Small intestine (tissue), 7 donors: Measurements from ENCODE around the gene ARID1A. TPM values are rescaled to one million over a fixed set of nuclear protein-coding genes. Genes with fewer than 3 reads are reported as not detected.

Experiments
- DNase-seq, 2 donors: peaks; one replicate each; pipeline versions ENCODE4 v3.0.0 to v3.0.0-alpha.2; 2013
- FAIRE-seq: peaks from 2 replicates; lab custom pipeline; 2012; peaks lifted over from hg19 to GRCh38; lab: Jason Lieb, UNC
- H3K27ac ChIP-seq, 3 donors: one replicate each; pipeline ENCODE4 v1.5.1; 2013; ENCODE audit warnings: low read length in 2 of 3, mild to moderate bottlenecking in 2 of 3, control low read depth in 1 of 3, inconsistent platforms in 1 of 3, low read depth in 1 of 3, moderate library complexity in 1 of 3
- H3K27me3 ChIP-seq, 3 donors: one replicate each; pipeline ENCODE4 v1.6.1; 2013; ENCODE audit warnings: low read length in 3 of 3, inconsistent platforms in 1 of 3; ENCODE audit not compliant: control insufficient read depth in 3 of 3, insufficient read depth in 3 of 3
- H3K36me3 ChIP-seq, 3 donors: one replicate each; pipeline ENCODE4 v1.6.1; 2013; ENCODE audit warnings: low read length in 3 of 3, inconsistent platforms in 1 of 3, low read depth in 1 of 3, mild to moderate bottlenecking in 1 of 3, moderate library complexity in 1 of 3; ENCODE audit not compliant: control insufficient read depth in 3 of 3, insufficient read depth in 2 of 3
- H3K4me1 ChIP-seq, 3 donors: one replicate each; pipeline ENCODE4 v1.6.1; 2013; ENCODE audit warnings: low read length in 2 of 3, inconsistent platforms in 1 of 3, low read depth in 1 of 3, mild to moderate bottlenecking in 1 of 3, moderate library complexity in 1 of 3; ENCODE audit not compliant: control insufficient read depth in 3 of 3, insufficient read depth in 2 of 3
- H3K4me3 ChIP-seq, 3 donors: one replicate each; pipeline ENCODE4 v1.5.1; 2013; ENCODE audit warnings: low read length in 3 of 3, control low read depth in 1 of 3, inconsistent platforms in 1 of 3, low read depth in 1 of 3, mild to moderate bottlenecking in 1 of 3, moderate library complexity in 1 of 3
- H3K9me3 ChIP-seq, 2 donors: one replicate each; pipeline ENCODE4 v1.6.1; 2013; ENCODE audit warnings: low read depth in 1 of 2, low read length in 1 of 2; ENCODE audit not compliant: control insufficient read depth in 2 of 2, insufficient read depth in 1 of 2
- WGBS, 3 donors: extraction: QIAGEN DNeasy Blood & Tissue Kit; methylation state at CpG; one replicate each; pipeline ENCODE4 v1.1.7; 2013; 5-methylcytosine and 5-hydroxymethylcytosine counted together
- polyA plus RNA-seq, 4 donors: library from polyadenylated mRNA; stranded (reverse) in 3 of 4; unstranded in 1 of 4; fragments of 200-250 nt in 3 of 4; fragments of 120-200 nt in 1 of 4; gene quantifications; one replicate each; pipeline versions ENCODE4 v1.2.1 to v1.2.3, GENCODE V29; 2013
- donor health status: healthy with polysubstance abuse.
- donor health status: control.
- donor health status: control.
- donor health status: Bipolar disorder and iron deficiency.
- donor health status: healthy.

Gene ARID1A
- polyA plus RNA-seq, 4 donors, result 7.8 to 59.7 (median 18.7) TPM

DNA sequence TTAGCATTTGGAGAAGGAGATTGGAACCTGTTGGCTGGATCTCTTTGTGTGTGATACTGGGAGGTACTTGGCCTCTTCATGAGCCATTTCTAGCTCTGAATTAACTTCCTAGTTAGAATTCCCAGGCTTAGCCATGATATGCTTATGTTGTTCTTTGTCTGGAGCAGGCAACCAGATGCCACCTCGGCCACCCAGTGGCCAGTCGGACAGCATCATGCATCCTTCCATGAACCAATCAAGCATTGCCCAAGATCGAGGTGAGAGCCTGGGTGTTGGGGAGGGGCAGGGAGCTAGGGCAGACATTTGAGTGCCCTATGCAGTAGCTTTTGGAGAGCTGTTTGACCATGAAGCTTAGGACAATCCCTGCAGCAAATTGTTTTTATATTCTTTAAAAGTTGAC is 65.4 kb downstream of the ARID1A start:
- no peaks in the 10 kb centered on the region for H3K27me3 ChIP-seq
- FAIRE-seq (no peak), DNase-seq (no peak)
- no peaks in the 10 kb centered on the region for H3K9me3 ChIP-seq
- peaks cover 11 to 76% (median 33%) of the 10 kb centered on the region in 3 donors for H3K36me3 ChIP-seq
- no peaks in the 10 kb centered on the region for H3K4me1 ChIP-seq
- no peak overlapping the region for H3K27ac ChIP-seq
- H3K4me3 ChIP-seq, result no peak overlapping the region
- 57 to 73% (median 63%) methylated on average over 3 of the region's 3 CpGs for WGBS, 3 donors

DNA sequence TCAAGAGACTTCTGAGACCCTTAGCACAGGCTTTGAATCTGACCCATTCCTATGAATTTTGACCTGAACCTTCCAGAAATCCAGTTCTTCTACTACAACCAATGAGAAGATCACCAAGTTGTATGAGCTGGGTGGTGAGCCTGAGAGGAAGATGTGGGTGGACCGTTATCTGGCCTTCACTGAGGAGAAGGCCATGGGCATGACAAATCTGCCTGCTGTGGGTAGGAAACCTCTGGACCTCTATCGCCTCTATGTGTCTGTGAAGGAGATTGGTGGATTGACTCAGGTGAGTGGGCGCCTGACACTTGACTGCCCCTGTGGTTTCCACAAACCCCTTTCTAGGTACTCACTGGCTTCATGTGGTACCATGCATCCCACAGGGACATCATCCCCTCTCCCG is 71.9 kb downstream of the ARID1A start:
- Histone ChIP-seq H3K4me3 (no peak overlapping the region), H3K27me3 (no peaks in the 10 kb centered on the region), H3K4me1 (peaks cover 0 to 16% (median 7%) of the 10 kb centered on the region in 3 donors), H3K27ac (no peak overlapping the region), H3K36me3 (peaks cover 23 to 81% (median 61%) of the 10 kb centered on the region in 3 donors), H3K9me3 (no peaks in the 10 kb centered on the region)
- no peak for DNase-seq
- 86 to 90% (median 88%) methylated on average over 4 of the region's 4 CpGs for WGBS, 3 donors
- FAIRE-seq, result no peak

DNA sequence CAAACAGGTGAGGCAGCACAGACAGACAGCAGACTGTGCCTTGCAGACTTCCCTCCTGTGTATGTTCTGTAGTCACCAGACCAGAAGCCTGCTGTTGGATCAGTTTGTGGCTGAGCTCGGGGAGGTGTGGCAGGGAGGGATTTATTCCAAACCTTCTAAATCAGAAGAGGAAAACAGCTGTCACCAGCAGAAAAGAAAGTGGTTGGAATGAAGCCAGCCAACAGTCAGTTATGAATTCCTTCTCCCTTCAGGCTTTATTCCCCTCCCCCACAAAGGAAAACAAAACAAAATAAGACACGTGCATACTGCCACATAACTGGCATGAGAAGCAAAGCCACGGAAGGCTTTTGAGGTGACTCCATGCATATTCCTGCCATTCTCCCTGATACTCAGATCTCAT is 72.9 kb downstream of the ARID1A start:
- no peaks in the 10 kb centered on the region for H3K27me3 ChIP-seq
- H3K27ac ChIP-seq, result peak overlapping the region in 1 of 3 donors; percentile 6
- 31 to 55% (median 43%) methylated on average over 3 of the region's 3 CpGs for WGBS, 3 donors
- H3K4me1 ChIP-seq, result peaks cover 0 to 16% (median 7%) of the 10 kb centered on the region in 3 donors
- peaks cover 28 to 80% (median 60%) of the 10 kb centered on the region in 3 donors for H3K36me3 ChIP-seq
- DNase-seq (no peak), FAIRE-seq (no peak)
- H3K9me3 ChIP-seq, result no peaks in the 10 kb centered on the region
- H3K4me3 ChIP-seq, result no peak overlapping the region

DNA sequence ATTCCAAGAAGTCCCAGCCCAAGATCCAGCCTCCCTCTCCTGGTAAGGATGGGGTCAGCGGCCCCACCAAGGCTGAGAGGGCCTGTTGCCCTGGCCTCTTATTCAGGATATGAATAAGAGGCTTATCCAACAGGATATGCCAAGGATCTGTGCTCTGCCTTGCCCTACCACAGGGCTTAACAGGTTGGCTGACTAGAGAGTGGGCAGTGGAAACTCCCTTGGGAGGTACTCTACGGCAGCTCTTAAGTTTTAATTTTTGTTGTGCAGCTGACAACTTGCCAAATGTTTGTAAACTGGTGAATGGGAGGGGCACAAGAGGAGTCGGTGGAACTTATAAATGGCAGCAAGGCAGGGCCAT is 75.4 kb downstream of the ARID1A start:
- peak overlapping the region in 2 of 3 donors; percentile 54 to 67 for H3K27ac ChIP-seq
- H3K4me1 ChIP-seq, result peaks cover 0 to 16% (median 7%) of the 10 kb centered on the region in 3 donors
- H3K9me3 ChIP-seq, result no peaks in the 10 kb centered on the region
- H3K27me3 ChIP-seq, result no peaks in the 10 kb centered on the region
- WGBS, 3 donors, result 54 to 75% (median 65%) methylated on average over 3 of the region's 3 CpGs
- no peak for FAIRE-seq
- no peak overlapping the region for H3K4me3 ChIP-seq
- peaks cover 32 to 80% (median 68%) of the 10 kb centered on the region in 3 donors for H3K36me3 ChIP-seq
- DNase-seq, result no peak

DNA sequence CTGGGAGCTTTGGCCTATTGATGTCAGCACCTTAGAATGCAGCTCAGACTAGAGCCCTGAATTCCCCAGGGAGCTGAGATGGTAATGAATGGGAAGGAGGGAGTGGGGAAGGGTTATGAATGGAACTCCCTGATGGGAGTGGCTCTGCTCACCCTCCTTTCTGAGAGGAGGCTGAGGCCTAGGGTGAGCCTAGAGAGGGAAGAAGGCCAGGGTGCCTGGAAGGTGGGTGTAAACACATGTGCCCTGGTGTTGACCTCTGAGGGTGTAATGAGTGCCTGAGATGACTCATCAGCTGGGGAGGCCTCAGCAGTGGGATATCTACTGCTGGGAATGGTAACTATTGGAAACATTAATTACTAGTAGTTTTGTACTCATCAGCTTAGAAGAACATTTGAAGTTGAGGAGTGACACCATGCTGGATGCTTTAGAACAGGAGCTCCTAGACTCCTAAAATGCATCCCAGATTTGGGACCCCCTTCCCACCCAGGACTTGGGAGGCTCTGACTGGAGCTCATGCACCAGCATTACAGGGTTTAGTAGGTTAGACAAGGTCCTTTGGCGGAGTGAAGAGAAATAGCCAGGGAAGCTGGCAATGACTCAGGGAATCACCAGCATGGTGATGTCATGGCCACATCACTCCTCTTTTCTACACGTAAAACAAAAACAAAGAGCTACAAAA is 76.0 kb downstream of the ARID1A start:
- Histone ChIP-seq H3K4me1 (peaks cover 0 to 16% (median 7%) of the 10 kb centered on the region in 3 donors), H3K4me3 (no peak overlapping the region), H3K9me3 (no peaks in the 10 kb centered on the region), H3K36me3 (peaks cover 27 to 79% (median 64%) of the 10 kb centered on the region in 3 donors), H3K27me3 (no peaks in the 10 kb centered on the region), H3K27ac (peak overlapping the region in 2 of 3 donors; percentile 54 to 67)
- no peak for FAIRE-seq
- WGBS, 3 donors, result 78 to 100% (median 85%) methylated on average over 2 of the region's 2 CpGs
- DNase-seq, result peak; percentile 34 to 73

DNA sequence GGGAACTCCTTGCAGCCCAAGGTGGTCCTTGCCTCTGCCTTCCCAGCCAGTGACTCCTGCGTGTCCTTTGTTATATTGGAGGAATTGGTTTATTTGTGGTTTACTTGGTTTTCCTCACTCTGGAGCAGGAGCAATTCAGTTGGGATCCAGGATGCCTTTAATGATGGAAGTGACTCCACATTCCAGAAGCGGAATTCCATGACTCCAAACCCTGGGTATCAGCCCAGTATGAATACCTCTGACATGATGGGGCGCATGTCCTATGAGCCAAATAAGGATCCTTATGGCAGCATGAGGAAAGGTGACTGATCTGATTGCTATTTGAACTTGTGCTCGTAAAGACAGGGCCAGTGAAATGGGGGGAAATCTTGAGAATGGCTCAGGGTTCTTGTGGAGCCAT is 76.9 kb downstream of the ARID1A start:
- 87 to 98% (median 97%) methylated on average over 4 of the region's 4 CpGs for WGBS, 3 donors
- no peak for FAIRE-seq
- DNase-seq, result no peak
- Histone ChIP-seq H3K27me3 (no peaks in the 10 kb centered on the region), H3K9me3 (no peaks in the 10 kb centered on the region), H3K4me1 (peaks cover 0 to 16% (median 7%) of the 10 kb centered on the region in 3 donors), H3K27ac (peak overlapping the region in 1 of 3 donors; percentile 69), H3K4me3 (no peak overlapping the region), H3K36me3 (peaks cover 26 to 85% (median 59%) of the 10 kb centered on the region in 3 donors)

DNA sequence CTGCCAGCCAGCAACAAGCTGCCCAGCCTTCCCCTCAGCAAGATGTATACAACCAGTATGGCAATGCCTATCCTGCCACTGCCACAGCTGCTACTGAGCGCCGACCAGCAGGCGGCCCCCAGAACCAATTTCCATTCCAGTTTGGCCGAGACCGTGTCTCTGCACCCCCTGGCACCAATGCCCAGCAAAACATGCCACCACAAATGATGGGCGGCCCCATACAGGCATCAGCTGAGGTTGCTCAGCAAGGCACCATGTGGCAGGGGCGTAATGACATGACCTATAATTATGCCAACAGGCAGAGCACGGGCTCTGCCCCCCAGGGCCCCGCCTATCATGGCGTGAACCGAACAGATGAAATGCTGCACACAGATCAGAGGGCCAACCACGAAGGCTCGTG is 78.6 kb downstream of the ARID1A start:
- Histone ChIP-seq H3K27me3 (no peaks in the 10 kb centered on the region), H3K27ac (no peak overlapping the region), H3K4me1 (peaks cover 0 to 16% (median 7%) of the 10 kb centered on the region in 3 donors), H3K9me3 (no peaks in the 10 kb centered on the region), H3K4me3 (no peak overlapping the region), H3K36me3 (peaks cover 23 to 91% (median 53%) of the 10 kb centered on the region in 3 donors)
- no peak for DNase-seq
- WGBS, 3 donors, result 95 to 97% (median 97%) methylated on average over 13 of the region's 13 CpGs
- no peak for FAIRE-seq

DNA sequence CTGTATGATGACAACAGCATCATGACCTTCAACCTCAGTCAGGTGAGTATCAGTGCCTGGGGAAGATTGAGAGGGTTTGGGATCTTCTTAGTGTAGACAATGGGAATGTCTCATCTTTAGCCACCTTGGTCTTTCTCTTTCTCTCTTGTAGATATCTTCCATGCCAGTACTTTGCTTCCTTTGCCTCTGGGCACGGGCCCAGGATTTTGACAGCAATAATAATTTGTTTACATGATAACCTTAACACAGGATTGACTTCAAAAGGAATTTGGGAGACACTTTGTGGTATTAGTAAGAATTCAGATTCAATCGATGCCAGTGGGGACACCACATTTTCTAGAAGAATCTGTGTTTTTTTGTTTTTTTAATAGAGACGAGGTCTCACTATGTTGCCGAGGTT is 79.9 kb downstream of the ARID1A start:
- H3K4me1 ChIP-seq, result peaks cover 0 to 16% (median 7%) of the 10 kb centered on the region in 3 donors
- H3K27me3 ChIP-seq, result no peaks in the 10 kb centered on the region
- H3K27ac ChIP-seq, result no peak overlapping the region
- H3K4me3 ChIP-seq, result no peak overlapping the region
- FAIRE-seq (no peak), DNase-seq (no peak)
- 68 to 80% (median 69%) methylated on average over 4 of the region's 4 CpGs for WGBS, 3 donors
- no peaks in the 10 kb centered on the region for H3K9me3 ChIP-seq
- H3K36me3 ChIP-seq, result peaks cover 23 to 92% (median 60%) of the 10 kb centered on the region in 3 donors
